H1 (cell line): ENCODE measurements around the gene SLC22A3. TPM values are rescaled to one million over a fixed set of nuclear protein-coding genes. Genes with fewer than 3 reads are reported as not detected.

Experiments
- CTCF ChIA-PET: fragments of 300-600 bp; sonication (Branson Sonifier 250); formaldehyde crosslinking; loops from one replicate; lab custom pipeline; 2021; ENCODE audit not compliant: partially characterized antibody; lab: Charles Lee
- POLR2A ChIA-PET: fragments of 300-600 bp; sonication (Branson Sonifier 250); formaldehyde crosslinking; loops from one replicate; lab custom pipeline; 2021; ENCODE audit warnings: inconsistent platforms; ENCODE audit not compliant: partially characterized antibody; lab: Charles Lee
- DNase-seq, 2 experiments: peaks; one replicate each; pipeline versions ENCODE4 v3.0.0 to v3.0.0-alpha.2; 2010 to 2022; ENCODE audit warnings: low spot score in 2 of 2, low read depth in 1 of 2, mixed read lengths in 1 of 2
- FAIRE-seq: peaks from 2 replicates; lab custom pipeline; 2011; peaks lifted over from hg19 to GRCh38; lab: Jason Lieb, UNC
- H2AFZ ChIP-seq: 2 replicates; pipeline ENCODE4 v1.8.1; 2012; ENCODE audit warnings: low read length, inconsistent platforms
- H2AK5ac ChIP-seq: 2 replicates; pipeline ENCODE4 v1.6.1; 2013; ENCODE audit warnings: low read depth, low read length
- H2BK120ac ChIP-seq: replicated peaks from 2 replicates; pipeline ENCODE3; 2013; ENCODE audit warnings: low read depth, low read length, inconsistent platforms
- H2BK12ac ChIP-seq: 2 replicates; pipeline ENCODE4 v1.6.1; 2013; ENCODE audit warnings: low read depth, low read length
- H2BK15ac ChIP-seq: 2 replicates; pipeline ENCODE4 v1.6.1; 2013; ENCODE audit warnings: low read length
- H2BK20ac ChIP-seq: 2 replicates; pipeline ENCODE4 v1.6.1; 2013; ENCODE audit warnings: low read length
- H2BK5ac ChIP-seq: 2 replicates; pipeline ENCODE4 v1.6.1; 2013; ENCODE audit warnings: low read depth, low read length
- H3K14ac ChIP-seq: 2 replicates; pipeline ENCODE4 v1.6.1; 2013; ENCODE audit warnings: inconsistent platforms; ENCODE audit not compliant: insufficient read length
- H3K18ac ChIP-seq: 2 replicates; pipeline ENCODE4 v1.6.1; 2013; ENCODE audit warnings: low read length; ENCODE audit errors: extremely low read depth
- H3K23ac ChIP-seq: 2 replicates; pipeline ENCODE4 v1.6.1; 2013; ENCODE audit warnings: inconsistent platforms; ENCODE audit not compliant: insufficient read length
- H3K23me2 ChIP-seq: 2 replicates; pipeline ENCODE4 v1.6.1; 2013; ENCODE audit warnings: low read depth, low read length
- H3K27ac ChIP-seq: 2 replicates; pipeline ENCODE4 v1.6.1; 2011; ENCODE audit warnings: low read depth, low read length, inconsistent platforms
- H3K27me3 ChIP-seq, 4 experiments: replicated peaks in 1 of 4; 1 replicate in 1 of 4; 2 replicates in 3 of 4; pipeline versions ENCODE4 v1.6.1 to v1.8.1; 2011 to 2013; ENCODE audit warnings: low read length in 3 of 4, mild to moderate bottlenecking in 3 of 4, inconsistent platforms in 2 of 4, mixed read lengths in 2 of 4, moderate library complexity in 1 of 4; ENCODE audit not compliant: control insufficient read depth in 3 of 4, insufficient read depth in 3 of 4; ENCODE audit errors: extremely low read depth in 1 of 4
- H3K36me3 ChIP-seq, 4 experiments: 2 replicates each; pipeline versions ENCODE4 v1.6.1 to v1.8.1; 2011 to 2013; ENCODE audit warnings: mild to moderate bottlenecking in 4 of 4, low read length in 3 of 4, moderate library complexity in 2 of 4, control low read depth in 1 of 4, inconsistent platforms in 1 of 4; ENCODE audit not compliant: insufficient read depth in 4 of 4, control insufficient read depth in 2 of 4
- H3K4ac ChIP-seq: replicated peaks from 2 replicates; pipeline ENCODE3; 2013; ENCODE audit warnings: low read length, low read depth, mixed read lengths, inconsistent platforms; ENCODE audit not compliant: insufficient read length
- H3K4me1 ChIP-seq, 4 experiments: replicated peaks in 1 of 4; 1 replicate in 1 of 4; 2 replicates in 3 of 4; pipeline versions ENCODE4 v1.6.1 to v1.8.1; 2011 to 2013; ENCODE audit warnings: low read length in 3 of 4, inconsistent platforms in 2 of 4, mixed read lengths in 1 of 4; ENCODE audit not compliant: insufficient read depth in 4 of 4, control insufficient read depth in 3 of 4
- H3K4me2 ChIP-seq, 2 experiments: 2 replicates each; pipeline versions ENCODE4 v1.6.1 to v1.8.1; 2011 to 2013; ENCODE audit warnings: low read depth in 2 of 2, low read length in 2 of 2, control low read depth in 1 of 2, inconsistent platforms in 1 of 2, mild to moderate bottlenecking in 1 of 2; ENCODE audit not compliant: insufficient read depth in 1 of 2
- H3K4me3 ChIP-seq, 4 experiments: fragments of 200-600, 300-600 bp in 1 of 4; sonication (generic), shearing (Covaris generic), sonication (Bioruptor Twin) in 1 of 4; 2 replicates each; pipeline versions ENCODE4 v1.5.1 to v1.8.1; 2011 to 2016; ENCODE audit warnings: low read length in 4 of 4, low read depth in 3 of 4, control low read depth in 2 of 4, inconsistent platforms in 2 of 4, mild to moderate bottlenecking in 2 of 4, mixed read lengths in 1 of 4, moderate library complexity in 1 of 4; ENCODE audit not compliant: insufficient read depth in 2 of 4; ENCODE audit errors: extremely low read depth in 1 of 4
- H3K56ac ChIP-seq: replicated peaks from 2 replicates; pipeline ENCODE3; 2013; ENCODE audit warnings: low read depth, mild to moderate bottlenecking, mixed read lengths, low read length, inconsistent platforms; ENCODE audit not compliant: insufficient read length
- H3K79me1 ChIP-seq: 2 replicates; pipeline ENCODE4 v1.6.1; 2013; ENCODE audit warnings: low read depth, low read length, control low read depth
- H3K79me2 ChIP-seq, 2 experiments: 2 replicates each; pipeline versions ENCODE4 v1.6.1 to v1.8.1; 2012 to 2013; ENCODE audit warnings: low read length in 2 of 2, mild to moderate bottlenecking in 2 of 2, inconsistent platforms in 1 of 2; ENCODE audit not compliant: insufficient read depth in 2 of 2, control insufficient read depth in 1 of 2
- H3K9ac ChIP-seq, 4 experiments: replicated peaks in 1 of 4; 1 replicate in 1 of 4; 2 replicates in 3 of 4; pipeline versions ENCODE4 v1.6.1 to v1.8.1; 2011 to 2013; ENCODE audit warnings: low read depth in 3 of 4, low read length in 3 of 4, control low read depth in 2 of 4, mild to moderate bottlenecking in 2 of 4, moderate library complexity in 2 of 4, inconsistent platforms in 1 of 4; ENCODE audit errors: extremely low read depth in 1 of 4
- H3K9me3 ChIP-seq, 2 experiments: 2 replicates each; pipeline versions ENCODE4 v1.6.1 to v1.8.1; 2012 to 2013; ENCODE audit warnings: mild to moderate bottlenecking in 2 of 2, moderate library complexity in 2 of 2, control low read depth in 1 of 2, inconsistent platforms in 1 of 2, low read depth in 1 of 2, low read length in 1 of 2, mixed read lengths in 1 of 2; ENCODE audit not compliant: insufficient read depth in 2 of 2
- H4K20me1 ChIP-seq, 2 experiments: replicated peaks in 1 of 2; 2 replicates each; pipeline versions ENCODE3 to v1.8.1; 2011 to 2013; ENCODE audit warnings: inconsistent platforms in 2 of 2, low read length in 2 of 2, mild to moderate bottlenecking in 1 of 2; ENCODE audit not compliant: insufficient read depth in 2 of 2, control insufficient read depth in 1 of 2
- H4K5ac ChIP-seq: 2 replicates; pipeline ENCODE4 v1.6.1; 2013; ENCODE audit warnings: low read length, low read depth, mixed read lengths, inconsistent platforms; ENCODE audit not compliant: insufficient read length
- H4K8ac ChIP-seq: 2 replicates; pipeline ENCODE4 v1.8.0; 2013; ENCODE audit warnings: mild to moderate bottlenecking, moderate library complexity, low read length, inconsistent platforms; ENCODE audit not compliant: insufficient read depth; ENCODE audit errors: extremely low read depth
- H4K91ac ChIP-seq: replicated peaks from 2 replicates; pipeline ENCODE3; 2013; ENCODE audit warnings: low read length, mixed read lengths, inconsistent platforms; ENCODE audit not compliant: insufficient read length
- JUND ChIP-seq: IDR thresholded peaks from 2 replicates; pipeline ENCODE4 v1.6.1; 2011; ENCODE audit warnings: mild to moderate bottlenecking, improper control_type of control experiment, low read length
- SAP30 ChIP-seq: fragments of 300-600 bp; sonication (generic); IDR thresholded peaks from 2 replicates; pipeline ENCODE4 v1.7.1; 2012; ENCODE audit warnings: low read length, moderate library complexity, mild to moderate bottlenecking, inconsistent platforms; ENCODE audit not compliant: insufficient read depth, insufficient replicate concordance
- WGBS, 2 experiments: shearing (Covaris generic) in 1 of 2; methylation state at CpG; one replicate each; pipeline versions ENCODE4 v1.1.6 to v1.1.7; 2013 to 2015; ENCODE audit warnings: low lambda C conversion rate in 2 of 2, mixed read lengths in 2 of 2, inconsistent platforms in 1 of 2, low coverage in 1 of 2, missing lambda C conversion rate in 1 of 2; ENCODE audit not compliant: insufficient replicate concordance in 2 of 2, insufficient coverage in 1 of 2, insufficient read length in 1 of 2; ENCODE audit errors: extremely low coverage in 1 of 2, missing lambda C conversion rate in 1 of 2; 5-methylcytosine and 5-hydroxymethylcytosine counted together
- polyA plus RNA-seq, 7 experiments: library from polyadenylated mRNA; depleted of rRNA in 3 of 7; stranded (reverse) in 5 of 7; unstranded in 2 of 7; fragments of >200 nt in 5 of 7; fragments of 200-250 nt in 2 of 7; gene quantifications; 1 replicate in 5 of 7; 2 replicates in 1 of 7; 4 replicates in 1 of 7; pipeline versions ENCODE4 v1.2.1 to v1.2.3, GENCODE V29; 2011 to 2013; ENCODE audit warnings: missing spikeins in 2 of 7, mixed read lengths in 2 of 7
- total RNA-seq: library from RNA; stranded (reverse); fragmentation: NEBNext Ultra II Directional; extraction: Animal tissue kit (Norgen Biotek cat#: 25700); gene quantifications from 2 replicates; pipeline ENCODE4 v1.2.1, GENCODE V29; 2021

Gene SLC22A3
- total and polyA plus RNA-seq, 2 of the 8 experiments (the other 6 are each of a cell fraction or from before 2014, with no cell fraction given), result 1.0 to 2.9 TPM

DNA sequence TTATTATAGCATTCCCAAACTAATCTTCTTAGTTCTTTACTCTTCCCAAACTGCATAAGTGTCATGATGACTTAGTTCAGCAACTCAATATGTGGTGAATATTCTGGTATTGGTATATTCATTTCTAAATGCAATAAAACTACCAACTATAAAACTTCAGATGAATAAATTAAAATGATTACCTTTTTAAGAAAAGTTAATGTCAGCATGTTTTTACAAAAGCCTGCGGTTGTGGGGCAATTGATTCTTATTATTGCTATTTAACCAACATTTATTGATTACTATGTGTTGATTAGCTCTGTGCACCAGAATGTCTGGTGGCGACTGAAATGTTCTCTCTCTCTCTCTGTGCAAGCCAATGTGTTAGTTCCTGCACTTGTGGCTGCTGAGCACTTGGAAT is 5.0 kb upstream of the SLC22A3 start:
- H2BK5ac ChIP-seq, result no peak overlapping the region
- no peak overlapping the region for H4K91ac ChIP-seq
- H4K20me1 ChIP-seq, result no peaks in the 10 kb centered on the region
- no peaks in the 10 kb centered on the region for H3K9me3 ChIP-seq
- H3K27ac ChIP-seq, result no peak overlapping the region
- no peak overlapping the region for H4K8ac ChIP-seq
- no peak overlapping the region for H3K4me3 ChIP-seq
- peaks cover 0 to 4% (median 3%) of the 10 kb centered on the region in 4 experiments; a peak in 4 of 7 replicates for H3K4me1 ChIP-seq
- H3K23ac ChIP-seq, result no peak overlapping the region
- no peak overlapping the region for H2BK120ac ChIP-seq
- CTCF ChIA-PET, result no interaction called here
- DNase-seq (no peak), FAIRE-seq (no peak)
- no peak overlapping the region for H2AK5ac ChIP-seq
- H4K5ac ChIP-seq, result no peak overlapping the region
- POLR2A ChIA-PET, result interaction anchor here (0.6 kb wide), 1 partner anchor 15 kb away, joined by 3 read pairs; no protein-coding TSS in a partner anchor
- no peak overlapping the region for H2BK15ac ChIP-seq
- no peak overlapping the region for H3K9ac ChIP-seq
- H3K79me1 ChIP-seq, result no peaks in the 10 kb centered on the region
- peaks cover 5% of the 10 kb centered on the region; the same call in 1 of the 2 replicates for H3K23me2 ChIP-seq
- H3K56ac ChIP-seq, result no peak overlapping the region
- H3K4me2 ChIP-seq, result no peak overlapping the region
- no peak overlapping the region for H2AFZ ChIP-seq
- H2BK20ac ChIP-seq, result no peak overlapping the region
- H2BK12ac ChIP-seq, result no peak overlapping the region
- no peak overlapping the region for H3K18ac ChIP-seq
- 87% methylated on average over 2 of the region's 2 CpGs; no CpG with 5 or more reads in 1 of the 2 experiments for WGBS, 2 experiments
- H3K36me3 ChIP-seq, result no peaks in the 10 kb centered on the region; a peak in 2 of 8 replicates
- H3K27me3 ChIP-seq, result peaks cover 2 to 21% (median 15%) of the 10 kb centered on the region in 4 experiments
- H3K4ac ChIP-seq, result no peak overlapping the region
- H3K79me2 ChIP-seq, result no peaks in the 10 kb centered on the region
- H3K14ac ChIP-seq, result no peak overlapping the region
- TF ChIP-seq JUND (no peak), SAP30 (no peak)
